ENCODE data around the gene TNFRSF12A.

Gene TNFRSF12A

DNA sequence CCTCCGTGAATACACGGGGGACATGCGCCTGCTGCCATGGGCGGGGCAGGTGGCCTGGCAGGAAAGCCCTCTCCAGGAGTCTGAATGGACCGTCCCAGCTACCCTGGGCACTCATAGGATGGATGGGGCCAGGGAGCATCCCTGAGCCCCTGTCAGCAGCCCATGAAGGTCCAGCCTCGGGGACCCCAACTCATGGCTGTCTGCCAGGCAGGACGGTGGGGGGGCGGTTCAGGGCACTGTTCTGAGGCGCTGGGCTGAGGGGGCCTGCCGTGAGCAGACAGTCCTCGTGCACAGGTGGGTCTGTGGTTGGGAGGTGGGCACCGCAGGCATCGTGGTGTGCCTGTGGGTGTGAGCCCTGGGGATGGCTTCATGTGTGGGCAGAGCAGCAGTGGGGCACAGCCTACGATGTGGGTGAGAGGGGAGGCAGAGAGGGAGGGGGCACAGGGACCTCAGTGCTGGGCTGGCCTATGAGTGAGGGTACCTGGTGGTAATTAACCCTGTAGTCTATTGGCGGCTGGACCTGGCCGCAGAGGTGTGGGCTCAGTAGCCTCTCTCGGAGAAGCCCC, 33.5 kb upstream of the TNFRSF12A start:
- DNase-seq = no peak

DNA sequence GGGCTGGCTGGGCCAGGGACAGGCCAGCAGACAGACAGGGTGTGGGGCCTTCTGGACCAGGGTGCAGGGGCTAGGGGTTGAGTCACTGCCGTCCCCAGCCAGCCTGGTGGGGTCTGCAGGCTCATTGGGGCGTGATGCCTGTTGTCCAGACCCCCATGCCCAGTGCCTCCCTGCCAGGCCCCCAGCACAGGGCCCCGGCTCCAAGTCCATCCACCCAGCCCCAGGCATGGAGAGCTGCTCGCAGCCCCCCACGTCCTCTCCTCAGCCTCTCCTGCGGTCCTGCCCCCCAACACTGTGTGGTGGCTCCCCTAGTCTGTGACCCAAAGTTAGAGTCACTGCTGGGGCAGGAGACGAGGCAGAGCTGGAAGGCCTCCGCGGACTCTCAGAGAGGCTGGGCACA, 32.9 kb upstream of the TNFRSF12A start:
- DNase-seq = no peak

DNA sequence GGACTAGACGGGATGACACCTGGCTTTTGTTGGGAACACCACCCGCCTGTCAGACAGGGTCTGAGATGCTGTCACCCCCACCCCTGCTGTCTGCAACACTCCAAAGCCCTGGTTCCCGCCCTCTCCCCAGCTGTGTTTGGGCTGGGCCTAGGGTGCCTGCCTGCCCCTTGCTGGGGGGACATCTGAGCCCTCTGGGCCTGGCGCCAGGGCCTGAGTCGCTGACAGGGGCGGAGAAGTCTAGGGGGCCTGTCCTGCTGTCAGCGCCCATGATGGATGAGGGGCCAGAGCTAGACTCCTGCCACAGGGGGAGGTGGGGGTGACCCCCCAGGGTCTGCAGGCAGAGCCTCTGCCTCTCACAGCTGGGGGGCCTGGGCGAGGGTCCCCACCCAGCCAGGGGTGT, 32.3 kb upstream of the TNFRSF12A start:
- DNase-seq = no peak

DNA sequence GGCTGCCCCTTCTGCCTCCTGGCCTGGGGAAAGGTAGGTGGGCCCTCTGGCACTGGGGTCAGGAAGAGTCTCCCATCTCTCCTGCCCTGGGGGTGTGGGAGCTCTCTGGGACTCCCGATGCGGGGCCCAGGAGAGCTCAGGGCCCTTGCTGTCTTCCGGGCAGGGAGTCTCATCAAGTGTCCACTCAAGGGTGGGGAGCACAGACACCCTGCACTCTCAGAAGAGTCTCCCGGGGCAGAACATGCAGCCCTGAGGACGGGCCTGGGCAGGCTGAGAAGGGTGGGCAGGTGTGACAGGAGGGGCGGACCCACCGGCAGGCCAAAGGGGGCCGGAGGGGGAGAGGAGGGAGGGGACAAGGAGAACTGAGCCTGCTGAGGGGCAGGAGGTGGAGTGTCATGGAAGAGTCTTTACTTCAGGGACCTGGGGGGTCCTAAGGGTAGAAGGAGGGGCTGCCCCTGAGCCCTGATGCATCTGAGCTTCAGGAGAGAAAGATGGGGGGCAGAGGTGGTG, 31.5 kb upstream of the TNFRSF12A start:
- DNase-seq = no peak

DNA sequence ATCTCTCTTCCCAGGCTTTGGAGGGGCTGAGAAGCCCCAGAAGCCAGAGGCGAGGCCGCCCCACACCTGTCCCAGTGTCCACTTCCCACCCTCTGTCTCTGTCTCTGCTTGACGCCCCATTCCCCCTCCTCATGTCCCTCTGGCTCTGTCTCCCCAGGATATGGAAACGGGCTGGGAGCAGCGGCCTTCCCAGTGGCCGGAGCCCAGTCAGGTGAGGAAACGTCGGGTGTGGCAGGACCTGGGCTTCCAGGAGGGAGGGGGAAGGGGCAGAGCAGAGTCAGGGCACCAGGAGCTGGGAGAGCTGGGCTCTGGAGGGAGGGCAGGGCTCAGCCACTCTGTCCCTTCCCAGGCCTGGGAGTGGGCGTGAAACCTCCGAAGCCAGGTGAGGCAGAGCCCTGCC, 29.3 kb upstream of the TNFRSF12A start:
- no peak for DNase-seq

DNA sequence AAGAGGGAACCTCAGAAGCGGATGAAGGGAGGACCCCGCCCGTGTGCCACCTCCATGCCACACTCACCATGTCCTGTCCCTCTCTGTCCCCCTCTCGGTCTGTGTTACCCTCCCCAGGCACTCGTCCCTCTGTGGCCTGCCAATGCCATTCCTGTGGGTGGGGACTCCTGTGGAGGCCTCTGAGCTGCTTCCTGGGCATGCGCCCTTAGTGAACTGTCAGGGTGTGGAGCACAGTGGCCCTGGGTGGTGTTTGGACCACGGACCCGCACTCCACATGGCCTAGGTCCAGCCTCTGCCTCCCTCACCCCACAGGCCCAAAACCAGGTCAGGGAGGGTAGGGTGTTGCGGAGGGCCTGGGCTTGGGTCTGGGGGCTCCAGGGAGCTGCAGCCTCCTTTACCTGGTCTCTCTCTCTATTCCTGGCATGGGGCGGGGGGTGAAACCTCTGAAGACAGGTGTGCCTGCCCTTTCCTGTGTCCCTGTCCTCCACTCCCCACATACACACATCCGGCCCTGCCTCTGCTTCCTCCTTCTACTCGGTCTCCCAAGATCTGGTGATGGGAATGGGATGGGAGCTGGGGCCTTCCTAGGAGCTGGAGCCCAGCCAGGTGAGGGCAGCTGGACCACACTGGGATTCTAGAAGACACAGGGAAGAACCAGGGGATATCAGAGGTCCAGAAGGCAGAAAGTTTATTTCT, 28.5 kb upstream of the TNFRSF12A start:
- DNase-seq = no peak

DNA sequence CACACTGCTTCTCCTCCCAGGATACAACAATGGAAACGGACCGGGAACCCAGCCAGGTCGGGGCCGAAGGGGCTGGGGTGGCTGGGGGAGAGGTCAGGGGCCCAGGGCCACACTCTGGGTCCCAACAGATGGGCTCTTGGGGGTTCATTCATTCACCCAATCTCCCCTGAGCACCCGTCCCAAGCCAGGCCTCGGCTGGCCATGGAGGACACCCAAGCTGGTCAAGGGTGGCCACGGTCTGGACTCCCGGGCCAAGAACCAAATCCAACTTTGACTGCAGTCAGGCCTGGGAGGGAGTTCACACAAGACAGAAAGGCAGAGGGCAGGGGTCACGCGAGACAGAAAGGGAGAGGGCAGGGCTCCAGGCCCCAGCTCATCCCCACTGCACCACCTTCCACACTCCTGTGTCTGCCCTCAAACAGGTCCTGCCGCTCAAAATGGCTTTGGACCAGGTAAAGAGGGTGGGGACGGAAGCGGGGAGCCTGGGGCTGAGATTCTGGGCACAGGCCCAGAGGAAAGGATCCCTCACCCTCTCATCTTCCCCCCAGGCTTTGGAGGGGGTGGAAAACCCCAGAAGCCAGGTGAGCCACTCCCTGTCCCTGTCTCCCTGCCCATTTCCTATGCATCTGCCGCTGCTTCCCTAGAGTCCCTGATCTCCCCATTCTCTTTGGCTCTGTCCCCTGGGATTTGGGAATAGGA, 27.6 kb upstream of the TNFRSF12A start:
- no peak for DNase-seq

DNA sequence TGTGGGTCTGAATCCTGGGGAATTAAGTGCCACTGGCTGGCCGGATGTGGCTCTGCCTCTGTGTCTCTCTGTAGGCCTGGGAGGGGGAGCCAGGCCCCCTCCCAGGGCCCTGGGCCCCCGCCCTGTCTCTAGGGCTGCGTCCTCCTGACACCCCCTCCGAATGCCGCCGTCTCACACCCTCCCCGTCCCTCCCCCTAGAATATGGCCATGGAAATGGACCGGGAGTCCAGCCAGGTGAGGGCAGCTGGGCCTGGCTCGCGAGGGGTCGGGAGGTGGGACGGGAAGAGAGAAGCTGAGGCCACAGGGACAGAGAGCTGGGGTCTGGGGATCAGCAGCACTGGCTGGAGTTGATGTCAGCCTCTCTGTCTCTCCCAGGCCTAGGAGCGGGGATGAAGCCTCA, 23.9 kb upstream of the TNFRSF12A start:
- DNase-seq = no peak

DNA sequence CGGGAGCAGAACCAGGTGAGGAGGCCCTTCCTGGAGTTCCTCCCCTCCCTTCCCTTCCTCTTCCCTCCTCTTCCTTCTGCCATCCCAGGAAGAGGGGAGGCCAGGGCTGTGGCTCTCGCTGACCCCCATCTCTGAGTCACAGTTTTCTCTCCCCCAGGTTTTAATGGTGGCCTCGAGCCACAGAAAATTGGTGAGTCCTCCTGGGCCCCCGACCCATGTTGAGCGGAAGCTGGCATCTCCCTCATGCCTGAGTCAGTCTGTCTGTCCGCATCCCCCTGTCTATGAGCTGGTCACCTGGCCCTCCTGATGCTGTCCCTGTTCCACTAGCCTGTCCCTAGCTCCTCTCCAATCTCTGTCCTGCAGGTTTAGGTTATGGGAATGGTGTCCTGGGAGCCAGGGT, 20.2 kb upstream of the TNFRSF12A start:
- no peak for DNase-seq

DNA sequence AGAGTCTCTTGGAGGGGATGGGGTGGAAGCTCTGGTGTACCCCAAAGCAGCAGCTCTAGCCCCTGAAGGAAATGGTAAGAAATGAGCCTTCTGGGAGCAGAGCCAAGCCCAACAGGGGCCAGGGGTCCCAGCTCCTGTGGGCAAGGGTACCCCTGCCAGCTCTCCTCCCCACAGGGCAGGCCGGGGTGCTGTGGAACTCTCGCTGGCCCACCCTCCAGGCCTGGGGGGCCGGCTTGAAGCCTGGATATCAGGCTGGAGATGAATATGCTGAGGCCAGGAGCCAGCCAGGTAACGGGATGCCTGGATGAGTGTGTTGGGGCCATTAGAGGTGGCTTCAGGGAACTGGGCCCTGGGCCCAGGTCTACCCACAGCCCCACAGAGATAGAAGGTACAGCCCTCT, 19.6 kb upstream of the TNFRSF12A start:
- no peak for DNase-seq

DNA sequence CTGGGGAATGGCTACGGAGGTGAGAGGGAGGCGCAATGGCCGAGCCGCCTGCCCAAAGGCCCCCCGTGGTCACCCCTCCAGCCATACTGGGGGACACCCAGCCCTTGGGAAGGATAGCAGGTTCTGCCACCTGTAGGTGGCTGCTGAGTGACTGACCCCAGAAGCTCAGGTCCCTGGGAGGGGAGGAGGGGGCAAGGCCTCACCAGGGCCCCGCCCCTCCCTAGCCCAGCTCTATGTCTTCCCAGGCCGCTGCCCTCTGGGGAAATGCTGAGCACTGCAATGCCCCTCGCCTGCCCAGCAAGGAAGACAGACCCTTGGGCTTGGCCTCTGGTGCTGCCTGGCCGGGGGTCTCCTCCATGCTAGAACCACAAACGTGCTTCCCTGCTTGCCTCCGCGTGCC, 18.9 kb upstream of the TNFRSF12A start:
- no peak for DNase-seq

DNA sequence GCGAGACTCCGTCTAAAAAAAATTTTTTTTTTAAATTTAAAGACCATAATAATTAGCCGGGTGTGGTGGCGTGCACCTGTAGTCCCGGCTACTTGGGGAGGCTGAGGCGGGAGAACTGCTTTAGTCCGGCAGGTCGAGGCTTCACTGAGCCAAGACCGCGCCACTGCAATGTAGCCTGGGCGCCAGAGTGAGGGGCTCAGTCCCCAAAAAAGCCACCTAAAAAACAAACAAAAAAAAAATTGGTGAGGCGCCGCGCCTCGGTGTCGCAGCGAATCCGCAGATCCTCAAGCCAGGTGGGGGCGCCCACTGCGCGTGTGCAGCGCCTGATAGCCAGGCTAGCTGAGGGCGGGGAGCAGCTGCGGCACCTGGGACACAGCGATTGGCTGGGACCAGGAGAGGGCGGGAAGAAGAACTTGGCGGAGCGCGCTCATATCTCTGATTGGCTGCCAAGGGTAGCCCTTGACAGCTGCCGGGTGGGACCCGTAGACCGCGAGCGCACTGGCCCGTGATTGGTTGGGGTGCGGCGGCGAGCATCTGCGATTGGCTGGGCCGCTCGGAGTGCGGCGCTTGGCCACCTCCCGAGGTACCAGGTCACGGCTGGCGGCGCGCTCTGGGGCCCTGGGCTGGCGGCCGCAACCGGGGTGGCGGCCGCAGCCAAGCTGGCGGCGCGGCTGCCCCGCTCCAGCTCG, 16.4 kb upstream of the TNFRSF12A start:
- peak; percentile 93 for DNase-seq

DNA sequence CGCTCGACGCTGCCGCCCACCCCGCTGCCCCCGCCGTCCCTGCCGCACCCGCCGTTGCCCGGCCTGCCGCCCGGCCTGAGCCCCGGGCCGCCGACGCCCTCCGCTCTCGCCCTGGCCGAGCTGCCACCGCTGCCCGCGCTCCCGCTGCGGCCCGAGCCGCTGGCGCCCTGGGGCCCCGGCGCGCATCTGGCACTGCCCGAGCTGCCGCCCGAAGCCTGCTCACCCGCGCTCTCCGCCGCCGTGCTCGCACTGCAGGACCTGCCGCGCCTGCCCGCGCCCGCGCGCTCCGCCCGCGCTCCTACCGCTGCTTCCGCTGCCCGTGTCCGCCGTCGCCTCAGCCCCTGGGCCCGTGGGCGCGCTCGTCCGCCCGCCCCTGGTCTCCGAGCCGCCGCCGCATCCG, 15.8 kb upstream of the TNFRSF12A start:
- DNase-seq = no peak

DNA sequence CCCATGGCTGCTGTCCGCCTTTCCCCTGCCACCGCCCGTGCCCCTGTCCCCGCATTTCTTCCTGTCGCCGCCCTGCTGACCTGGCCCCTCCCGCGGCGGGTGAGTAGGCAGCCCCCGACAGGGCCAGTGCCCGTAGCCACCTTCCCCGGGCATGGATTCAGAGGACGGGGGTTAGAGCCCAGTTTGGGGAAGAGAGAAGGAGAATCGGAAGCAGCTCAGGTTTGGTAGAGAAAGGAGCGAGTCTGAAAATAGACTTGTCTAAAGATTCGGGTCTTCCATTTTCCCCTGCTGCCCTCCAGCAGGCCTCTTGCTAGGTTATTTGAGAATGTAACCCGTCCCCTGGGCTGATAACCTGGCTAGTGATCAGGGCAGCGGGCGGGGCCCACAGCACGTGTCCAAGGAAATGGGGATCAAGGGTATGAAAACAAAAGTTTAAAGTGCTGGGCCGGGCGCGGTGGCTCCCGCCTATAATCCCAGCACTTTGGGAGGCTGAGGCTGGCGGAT, 15.3 kb upstream of the TNFRSF12A start:
- DNase-seq = no peak

DNA sequence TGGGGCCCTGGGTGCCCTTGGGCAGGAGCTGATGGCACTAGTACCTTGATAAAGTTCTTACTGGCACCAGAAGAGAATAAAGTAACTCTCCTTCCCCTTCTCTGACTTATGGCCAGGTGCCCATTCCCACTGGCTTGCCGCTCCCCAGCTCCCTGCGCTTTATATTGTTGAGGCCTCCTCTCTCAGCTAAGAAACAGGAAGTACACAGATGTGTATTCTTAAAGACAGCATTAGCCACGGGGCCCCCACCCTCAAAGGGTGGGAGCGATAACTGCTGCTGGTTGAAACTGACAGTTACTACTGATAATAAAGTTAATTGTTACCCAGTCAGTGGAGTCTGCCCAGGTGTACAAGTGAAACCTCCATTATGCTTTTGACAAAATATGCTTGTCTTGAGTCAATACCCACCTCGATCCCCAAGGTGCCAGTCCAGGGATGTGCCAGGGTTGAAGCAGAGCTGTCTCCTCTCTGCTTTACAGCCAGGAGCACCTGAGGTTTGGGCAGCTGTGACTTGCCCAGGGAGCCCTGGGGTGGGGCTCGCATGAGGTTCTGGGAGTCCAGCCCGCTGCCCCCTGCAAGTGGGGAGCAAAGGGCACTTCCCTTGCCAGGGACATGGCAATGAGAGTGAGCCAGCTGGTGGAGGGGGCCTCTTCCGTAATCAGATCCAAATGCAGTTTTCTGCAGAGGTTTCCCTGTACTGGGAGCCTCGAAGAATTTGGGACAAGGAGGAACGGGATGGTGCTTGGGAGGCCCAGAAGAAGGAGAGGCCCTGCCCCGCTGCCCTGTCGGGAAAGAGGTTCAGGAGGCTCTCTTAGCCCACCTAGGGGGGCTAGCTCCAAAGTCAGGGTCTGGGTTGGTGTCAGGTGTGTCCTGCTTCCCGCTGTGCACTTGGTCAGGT, 12.9 kb upstream of the TNFRSF12A start:
- no peak for DNase-seq

DNA sequence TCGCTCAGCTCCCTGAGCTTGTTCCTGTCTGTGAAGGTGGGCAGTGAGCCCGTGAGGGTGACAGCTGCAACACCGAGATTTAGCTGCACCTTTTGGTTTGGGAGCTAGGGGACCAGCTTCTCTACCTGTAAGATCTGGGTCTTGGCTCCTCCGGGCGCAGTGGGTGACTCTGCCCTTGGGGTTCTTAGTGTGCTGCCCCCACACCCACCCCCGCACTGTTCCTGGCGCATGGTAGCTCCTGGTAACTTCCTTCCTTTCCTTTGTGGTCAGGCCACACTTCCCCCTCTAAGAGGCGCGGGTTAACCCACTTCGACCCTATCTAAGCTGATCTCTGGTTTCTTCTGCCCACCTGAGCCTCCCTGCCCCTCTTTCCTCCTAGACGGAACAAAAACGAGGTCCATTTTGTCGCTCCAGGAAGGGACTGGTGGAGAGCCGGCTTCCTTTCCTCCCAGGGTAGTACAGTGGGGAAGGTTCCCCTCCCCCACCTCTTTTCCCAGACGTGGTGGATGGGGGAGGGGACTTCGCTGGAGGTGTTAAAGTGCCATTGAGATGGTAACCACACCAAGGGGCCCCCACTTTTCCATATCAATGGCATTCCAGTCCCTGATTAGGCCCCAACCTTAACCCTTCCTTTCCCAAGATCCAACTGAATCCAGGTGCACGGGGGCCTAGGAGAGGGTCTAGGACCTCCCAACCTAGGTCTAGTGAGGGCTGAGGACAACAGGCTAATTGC, 12.0 kb upstream of the TNFRSF12A start:
- DNase-seq = peak; percentile 64

DNA sequence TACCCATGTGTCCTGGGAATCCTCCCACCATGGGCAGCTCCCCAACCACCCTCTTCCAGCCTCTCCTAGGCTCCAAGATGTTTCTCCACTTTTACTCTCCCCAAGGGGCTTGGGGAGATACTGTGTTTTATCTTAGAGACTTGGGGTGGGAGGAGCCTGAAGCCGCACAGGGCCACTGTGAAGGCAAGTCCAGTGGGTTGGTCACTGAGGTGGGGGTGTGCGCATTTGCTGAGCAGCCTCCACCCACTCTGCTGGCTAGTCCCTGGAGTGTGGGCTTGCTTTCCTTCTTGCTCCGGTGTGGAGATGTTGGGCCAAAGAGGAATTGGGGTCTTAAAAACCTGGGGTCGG, 11.5 kb upstream of the TNFRSF12A start:
- no peak for DNase-seq

DNA sequence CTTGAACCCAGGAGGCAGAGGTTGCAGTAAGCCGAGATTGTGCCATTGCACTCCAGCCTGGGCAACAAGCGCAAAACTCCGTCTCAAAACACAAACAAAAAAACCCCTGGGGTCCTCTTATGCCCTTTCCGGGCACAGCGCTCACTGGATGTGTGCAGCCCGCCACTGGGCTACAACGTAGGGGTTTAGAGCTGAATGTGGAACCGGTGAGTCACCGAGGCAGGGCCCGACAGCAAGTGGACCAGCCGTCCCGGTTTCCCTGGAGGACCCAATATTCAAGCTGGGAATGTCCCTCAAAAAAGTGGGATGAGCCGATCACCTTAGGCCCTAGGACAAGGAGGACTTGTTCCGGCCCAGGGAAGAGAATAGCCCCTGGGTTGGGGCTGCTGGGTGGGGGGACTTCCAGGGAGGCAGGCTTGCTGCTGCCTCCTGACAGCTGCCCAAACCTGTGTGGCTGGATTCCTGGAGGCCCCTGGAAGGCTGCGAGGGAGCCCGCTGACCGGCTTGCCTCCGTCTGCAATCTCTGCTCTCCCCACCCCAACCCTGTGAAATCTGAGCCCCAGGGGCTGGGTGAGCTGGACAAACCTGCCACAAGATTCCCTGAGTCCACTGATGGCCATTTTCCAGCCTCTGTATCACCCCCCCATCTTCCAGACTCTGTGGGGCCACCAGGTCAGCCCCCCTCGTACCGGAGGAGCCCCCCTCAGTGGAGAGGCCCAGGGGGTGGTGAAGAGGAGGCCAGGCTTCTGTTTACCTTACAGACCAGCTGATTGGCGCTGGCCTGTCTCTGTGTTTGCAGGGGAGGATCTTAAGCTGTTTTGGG, 10.4 kb upstream of the TNFRSF12A start:
- DNase-seq = no peak

DNA sequence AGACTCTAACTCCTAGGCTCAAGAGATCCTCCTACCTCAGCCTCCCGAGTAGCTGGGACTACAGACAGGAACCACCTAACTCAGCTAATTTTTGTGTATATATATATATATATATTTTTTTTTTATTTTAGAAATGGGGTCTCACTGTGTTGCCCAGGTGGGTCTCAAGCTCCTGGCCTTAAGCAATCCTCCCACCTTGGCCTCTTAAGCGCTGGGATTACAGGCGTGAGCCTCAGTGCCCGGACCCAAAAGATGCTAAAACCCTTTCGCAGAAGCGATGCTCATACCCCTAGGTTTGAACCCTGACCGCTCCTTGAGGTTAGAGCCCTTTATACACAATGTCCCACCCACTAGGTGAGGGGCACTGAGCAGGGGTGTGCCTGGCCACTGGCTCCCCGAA, 9.7 kb upstream of the TNFRSF12A start:
- DNase-seq = no peak

DNA sequence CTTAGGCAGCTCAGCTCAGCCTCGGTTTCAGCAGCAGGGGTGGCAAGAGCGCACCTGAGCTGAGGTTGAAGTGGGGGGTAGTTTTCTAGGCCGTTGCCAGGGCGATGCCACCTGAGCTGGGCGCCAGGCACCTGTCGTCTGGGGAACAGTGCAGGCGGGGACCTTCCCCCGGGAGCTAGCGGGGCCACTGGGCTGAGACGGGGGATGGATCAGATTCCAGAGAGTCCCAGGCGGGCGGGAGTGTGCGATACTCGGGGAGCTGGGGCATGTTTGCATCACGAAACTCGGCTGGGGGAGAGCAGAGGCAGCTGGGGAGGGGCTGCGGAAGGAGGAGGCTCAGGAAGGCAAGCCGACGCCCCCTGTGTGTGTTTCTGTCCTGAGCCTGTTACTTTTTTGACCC, 7.9 kb upstream of the TNFRSF12A start:
- no peak for DNase-seq

Data from activated CD8-positive, alpha-beta memory T cell treated with anti-CD3 and anti-CD28 coated beads for 24 hours (primary cell).